Measurements from ENCODE around the gene ETHE1. TPM values are rescaled to one million over a fixed set of nuclear protein-coding genes. Genes with fewer than 3 reads are reported as not detected.

Gene ETHE1, protein sequence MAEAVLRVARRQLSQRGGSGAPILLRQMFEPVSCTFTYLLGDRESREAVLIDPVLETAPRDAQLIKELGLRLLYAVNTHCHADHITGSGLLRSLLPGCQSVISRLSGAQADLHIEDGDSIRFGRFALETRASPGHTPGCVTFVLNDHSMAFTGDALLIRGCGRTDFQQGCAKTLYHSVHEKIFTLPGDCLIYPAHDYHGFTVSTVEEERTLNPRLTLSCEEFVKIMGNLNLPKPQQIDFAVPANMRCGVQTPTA
- 118 TPM for total RNA-seq

DNA sequence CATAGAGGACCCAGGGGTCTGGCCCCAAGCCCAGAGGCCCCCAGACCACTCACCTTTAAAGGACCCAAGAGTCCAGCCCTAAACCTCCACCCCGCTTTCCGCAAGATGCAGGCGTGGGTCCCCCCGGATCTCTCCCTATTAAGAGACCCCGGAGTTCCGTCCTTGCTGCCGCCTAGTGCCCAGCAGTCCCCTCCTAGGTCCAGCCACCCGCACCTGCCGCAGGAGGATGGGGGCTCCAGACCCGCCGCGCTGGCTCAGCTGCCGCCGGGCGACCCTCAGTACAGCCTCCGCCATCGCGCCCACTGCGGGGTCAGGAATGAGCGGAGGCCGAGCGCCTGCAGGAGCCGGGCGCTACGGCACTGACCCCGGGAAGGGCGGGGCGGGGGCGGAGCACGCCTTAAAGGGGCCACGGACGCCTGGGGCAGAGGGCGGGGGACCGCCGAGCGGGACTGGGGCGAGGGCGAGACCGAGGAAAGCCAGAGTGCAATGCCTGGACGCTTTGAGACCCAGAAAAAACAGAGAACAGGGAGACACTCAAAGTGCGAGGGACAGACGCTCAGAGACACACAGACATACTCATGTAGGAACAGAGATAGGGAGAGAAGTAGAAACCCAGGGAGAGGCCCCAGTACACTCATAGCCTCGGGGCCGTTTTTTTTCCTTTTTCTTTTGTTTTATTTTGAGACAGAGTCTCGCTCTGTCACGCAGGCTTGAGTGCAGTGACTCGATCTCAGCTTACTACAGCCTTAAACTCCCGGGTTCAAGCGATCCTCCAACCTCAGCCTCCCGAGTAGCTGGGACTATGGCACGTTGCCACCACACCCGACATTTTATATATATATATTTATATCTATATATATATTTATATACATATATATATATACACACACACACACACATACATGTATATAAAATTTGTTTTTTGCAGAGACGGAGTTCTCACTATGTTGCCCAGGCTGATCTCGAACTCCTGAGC is at the start of gene ETHE1:
Gene ETHE1 (minus strand): TSS at position 318 of the 976 bp plus-strand sequence. CDS start 24 bp downstream, at position 294.
- Histone ChIP-seq H3K9me3 (no peaks in the 10 kb centered on the region), H3K27me3 (no peaks in the 10 kb centered on the region), H3K27ac (peak within 1 kb of the TSS; percentile 82 to 87), H3K4me1 (peaks cover 12 to 22% of the 10 kb centered on the region in 2 donors), H3K36me3 (no peaks in the 10 kb centered on the region), H3K4me3 (peak within 1 kb of the TSS; percentile 76 to 91)
- intact Hi-C loops (cut with DNase I), result loop anchor here (2.0 kb wide), 4 partner anchors 22 to 144 kb away; partner anchors contain the start of genes PHLDB3 and PLAUR
- TF ChIP-seq, protein P1, sequence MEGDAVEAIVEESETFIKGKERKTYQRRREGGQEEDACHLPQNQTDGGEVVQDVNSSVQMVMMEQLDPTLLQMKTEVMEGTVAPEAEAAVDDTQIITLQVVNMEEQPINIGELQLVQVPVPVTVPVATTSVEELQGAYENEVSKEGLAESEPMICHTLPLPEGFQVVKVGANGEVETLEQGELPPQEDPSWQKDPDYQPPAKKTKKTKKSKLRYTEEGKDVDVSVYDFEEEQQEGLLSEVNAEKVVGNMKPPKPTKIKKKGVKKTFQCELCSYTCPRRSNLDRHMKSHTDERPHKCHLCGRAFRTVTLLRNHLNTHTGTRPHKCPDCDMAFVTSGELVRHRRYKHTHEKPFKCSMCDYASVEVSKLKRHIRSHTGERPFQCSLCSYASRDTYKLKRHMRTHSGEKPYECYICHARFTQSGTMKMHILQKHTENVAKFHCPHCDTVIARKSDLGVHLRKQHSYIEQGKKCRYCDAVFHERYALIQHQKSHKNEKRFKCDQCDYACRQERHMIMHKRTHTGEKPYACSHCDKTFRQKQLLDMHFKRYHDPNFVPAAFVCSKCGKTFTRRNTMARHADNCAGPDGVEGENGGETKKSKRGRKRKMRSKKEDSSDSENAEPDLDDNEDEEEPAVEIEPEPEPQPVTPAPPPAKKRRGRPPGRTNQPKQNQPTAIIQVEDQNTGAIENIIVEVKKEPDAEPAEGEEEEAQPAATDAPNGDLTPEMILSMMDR (IDR thresholded peaks at IDR 0.05), result no peak
- peak; percentile 40 to 92 for DNase-seq (ENCODE audit: low spot score in 2 of 2)

DNA sequence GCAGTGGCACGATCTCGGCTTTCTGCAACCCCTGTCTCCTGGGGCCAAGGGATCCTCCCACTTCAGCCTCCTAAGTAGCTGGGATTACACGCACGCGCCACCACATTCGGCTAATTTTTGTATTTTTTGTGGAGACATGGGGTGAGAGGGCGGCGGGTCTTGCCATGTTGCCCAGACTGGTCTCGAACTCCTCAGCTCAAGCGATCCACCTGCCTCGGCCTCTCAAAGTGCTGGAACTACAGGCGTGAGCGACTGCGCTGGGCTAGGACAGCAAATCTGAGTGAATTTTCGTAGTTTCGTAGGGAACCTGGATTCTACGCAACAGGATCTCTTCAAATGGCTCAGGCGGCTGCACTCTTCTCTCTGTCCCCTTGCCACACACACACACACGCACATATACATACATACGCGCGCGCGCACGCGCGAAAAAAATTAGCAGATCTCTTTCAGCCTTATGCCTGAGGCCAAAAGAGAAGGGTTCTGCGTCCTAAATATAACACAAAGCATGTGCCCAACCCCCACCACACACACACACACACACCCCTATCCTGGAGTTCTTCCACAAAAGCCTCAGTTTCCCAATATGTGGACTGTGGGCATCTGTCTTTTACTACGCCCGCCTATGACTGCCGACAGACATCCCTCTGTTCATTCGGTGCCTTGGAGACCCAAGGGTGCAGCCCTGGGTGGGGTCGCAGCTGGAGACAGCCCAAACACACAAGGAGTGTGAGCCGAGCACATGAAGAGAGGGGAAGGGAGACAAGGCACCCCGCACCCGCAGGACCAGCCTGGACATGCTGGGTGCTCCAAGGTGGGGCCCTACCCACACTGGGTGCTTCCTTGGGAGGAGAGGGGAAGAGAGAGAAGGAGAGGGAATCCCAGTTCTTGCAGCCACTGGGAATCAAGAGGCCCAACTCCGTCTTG is 49.2 kb upstream of the ETHE1 start:
- peaks cover 10 to 12% of the 10 kb centered on the region in 2 donors for H3K4me1 ChIP-seq
- intact Hi-C loops (cut with DNase I), result loop anchor here (1.0 to 2.0 kb wide), 4 partner anchors 20 to 92 kb away; partner anchors contain the start of genes IRGQ and ZNF576
- H3K27me3 ChIP-seq, result no peaks in the 10 kb centered on the region
- DNase-seq (ENCODE audit: low spot score in 2 of 2), result no peak
- no peaks in the 10 kb centered on the region for H3K9me3 ChIP-seq
- TF ChIP-seq, protein P1 (IDR thresholded peaks at IDR 0.05), result no peak
- peak overlapping the region; percentile 67 to 86 for H3K27ac ChIP-seq
- peak overlapping the region; percentile 76 to 87 for H3K4me3 ChIP-seq
- H3K36me3 ChIP-seq, result no peaks in the 10 kb centered on the region

DNA sequence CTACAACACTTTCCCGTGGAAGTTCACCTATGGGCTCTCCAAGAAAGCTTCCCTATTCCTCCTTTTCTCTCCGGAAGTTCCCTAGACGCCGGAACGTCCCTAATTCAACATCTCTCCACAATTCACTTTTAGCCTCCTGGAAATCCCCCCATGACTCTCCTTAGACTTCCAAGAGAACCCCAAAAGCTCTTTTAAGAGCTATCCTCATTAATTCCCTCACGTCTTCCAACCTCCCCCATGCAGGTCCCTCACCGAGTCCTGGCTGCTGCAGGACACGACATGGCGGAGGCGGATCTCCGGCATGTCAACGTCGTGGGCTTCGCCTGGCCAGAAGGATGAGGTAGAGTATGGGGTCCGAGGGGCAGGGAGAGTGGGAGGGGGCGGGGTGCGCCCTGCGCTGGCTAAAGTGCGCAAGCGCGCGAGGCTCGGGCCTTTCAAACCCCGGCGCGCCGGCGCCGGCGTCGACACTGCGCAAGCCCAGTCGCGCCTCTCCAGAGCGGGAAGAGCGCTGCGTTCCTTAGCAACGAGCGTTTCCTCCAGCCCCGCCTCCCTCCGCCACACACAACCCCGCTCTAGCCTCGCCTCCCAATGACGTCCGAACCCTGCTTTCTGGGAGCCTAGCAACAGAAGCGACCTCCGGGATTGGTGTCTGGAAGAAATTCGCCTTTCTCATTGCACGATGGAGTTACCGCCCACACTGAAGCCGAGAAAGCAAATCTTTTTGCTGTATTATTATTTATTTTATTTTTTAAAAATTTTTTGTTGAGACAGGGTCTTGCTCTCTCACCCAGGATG is 48.4 kb upstream of the ETHE1 start, which contains the start of the genes PINLYP and XRCC1:
Gene PINLYP (plus strand): TSS at position 646 of the 795 bp plus-strand sequence. CDS start 1,391 bp downstream, outside the sequence.
Gene XRCC1 (minus strand): TSS at position 372 of the 795 bp plus-strand sequence. CDS start 69 bp downstream, at position 303.
- intact Hi-C loops (cut with DNase I), result loop anchor here (1.0 kb wide), 3 partner anchors 21 to 93 kb away; partner anchors contain the start of genes IRGQ and ZNF576
- TF ChIP-seq, protein P1 (IDR thresholded peaks at IDR 0.05), result no peak
- peak within 1 kb of the TSS; percentile 67 to 86 for H3K27ac ChIP-seq
- no peaks in the 10 kb centered on the region for H3K36me3 ChIP-seq
- peak; percentile 93 to 98 for DNase-seq (ENCODE audit: low spot score in 2 of 2)
- H3K27me3 ChIP-seq, result no peaks in the 10 kb centered on the region
- peaks cover 9 to 10% of the 10 kb centered on the region in 2 donors for H3K4me1 ChIP-seq
- H3K9me3 ChIP-seq, result no peaks in the 10 kb centered on the region
- peak within 1 kb of the TSS; percentile 76 to 87 for H3K4me3 ChIP-seq

DNA sequence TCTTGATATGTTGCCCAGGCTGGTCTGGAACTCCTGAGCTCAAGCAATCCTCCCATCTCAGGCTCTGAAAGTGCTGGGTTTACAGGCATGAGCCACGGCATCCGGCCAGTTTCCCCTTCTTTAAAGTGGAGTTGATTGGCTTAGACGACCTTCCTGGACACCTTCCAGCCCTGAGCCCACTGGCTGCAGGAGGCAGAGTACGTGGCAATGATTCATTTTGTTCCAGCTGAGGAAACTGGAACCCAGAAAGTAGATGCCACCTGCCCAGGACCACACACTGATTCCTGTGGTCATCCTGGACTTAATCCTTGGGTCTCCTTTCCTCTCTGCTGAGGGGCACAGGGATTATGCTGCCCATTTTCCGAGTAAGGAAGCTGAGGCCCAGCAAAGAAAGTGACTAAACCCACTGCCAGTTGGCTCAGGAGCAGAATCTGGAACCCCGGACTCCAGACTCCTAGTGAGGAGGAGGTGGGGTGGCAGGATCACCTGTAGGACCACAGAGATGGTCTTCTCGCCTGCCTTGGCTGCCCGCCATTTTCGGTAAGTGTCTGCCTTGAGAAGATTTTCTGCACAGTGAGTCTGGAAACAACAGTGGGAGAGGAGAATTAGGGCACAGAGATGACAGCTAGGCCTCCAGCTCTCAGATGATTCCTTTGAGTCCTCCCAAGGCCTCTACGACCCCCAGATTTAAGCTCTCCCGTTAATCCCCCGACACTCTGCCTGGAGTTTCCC is 47.6 kb upstream of the ETHE1 start:
- Histone ChIP-seq H3K9me3 (no peaks in the 10 kb centered on the region), H3K4me1 (peaks cover 8 to 9% of the 10 kb centered on the region in 2 donors), H3K36me3 (no peaks in the 10 kb centered on the region), H3K27me3 (no peaks in the 10 kb centered on the region), H3K4me3 (peak overlapping the region; percentile 76 to 87), H3K27ac (peak overlapping the region; percentile 65 to 86)
- DNase-seq (ENCODE audit: low spot score in 2 of 2), result no peak
- intact Hi-C loops (cut with DNase I), result loop anchor here (1.0 kb wide), 3 partner anchors 22 to 94 kb away; partner anchors contain the start of genes IRGQ and ZNF576
- TF ChIP-seq, protein P1 (IDR thresholded peaks at IDR 0.05), result no peak

All from ascending aorta (tissue), 2 donors.